Astrocyte of the cerebellum (primary cell): ENCODE results near the gene TMSB10.

ENCODE experiments used
- DNase-seq: peaks from one replicate; pipeline ENCODE4 v3.0.0-alpha.2; 2011; ENCODE audit warnings: low read depth
- H3K4me3 ChIP-seq: 2 replicates; pipeline ENCODE4 v1.5.1; 2011; ENCODE audit warnings: mild to moderate bottlenecking, low read depth, low read length, moderate library complexity
- in situ Hi-C: cut with HindIII; loops from 2 replicates; pipeline ENCODE4 v1.10.0; 2017; ENCODE audit warnings: low sequenced_read_pairs
- TF ChIP-seq, protein P1 (sequence below): IDR thresholded peaks from 2 replicates; pipeline ENCODE4 v1.5.1; 2012; ENCODE audit warnings: low read length, low read depth, moderate library complexity, mild to moderate bottlenecking; ENCODE audit errors: missing control alignments

Gene TMSB10

DNA sequence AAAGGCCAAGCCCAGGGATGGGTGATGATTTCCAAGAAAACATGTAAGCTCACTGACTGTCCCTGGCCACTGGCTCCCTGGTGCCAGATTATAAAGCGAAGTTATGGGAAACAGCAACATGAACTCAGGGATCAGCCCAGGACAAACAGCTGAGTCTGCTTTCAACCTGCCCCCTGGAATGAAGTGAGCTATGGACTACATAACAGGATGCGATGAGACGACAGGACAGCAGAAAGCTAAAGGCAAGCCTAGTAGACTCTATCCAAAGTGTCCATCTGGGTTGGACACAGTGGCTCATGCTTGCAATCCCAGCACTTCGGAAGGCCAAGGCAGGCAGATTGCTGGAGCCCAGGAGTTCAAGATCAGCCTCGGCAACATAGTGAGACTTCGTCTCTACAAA, 48.9 kb downstream of the TMSB10 start:
- in situ Hi-C loops, result no loop called here
- TF ChIP-seq, protein P1, sequence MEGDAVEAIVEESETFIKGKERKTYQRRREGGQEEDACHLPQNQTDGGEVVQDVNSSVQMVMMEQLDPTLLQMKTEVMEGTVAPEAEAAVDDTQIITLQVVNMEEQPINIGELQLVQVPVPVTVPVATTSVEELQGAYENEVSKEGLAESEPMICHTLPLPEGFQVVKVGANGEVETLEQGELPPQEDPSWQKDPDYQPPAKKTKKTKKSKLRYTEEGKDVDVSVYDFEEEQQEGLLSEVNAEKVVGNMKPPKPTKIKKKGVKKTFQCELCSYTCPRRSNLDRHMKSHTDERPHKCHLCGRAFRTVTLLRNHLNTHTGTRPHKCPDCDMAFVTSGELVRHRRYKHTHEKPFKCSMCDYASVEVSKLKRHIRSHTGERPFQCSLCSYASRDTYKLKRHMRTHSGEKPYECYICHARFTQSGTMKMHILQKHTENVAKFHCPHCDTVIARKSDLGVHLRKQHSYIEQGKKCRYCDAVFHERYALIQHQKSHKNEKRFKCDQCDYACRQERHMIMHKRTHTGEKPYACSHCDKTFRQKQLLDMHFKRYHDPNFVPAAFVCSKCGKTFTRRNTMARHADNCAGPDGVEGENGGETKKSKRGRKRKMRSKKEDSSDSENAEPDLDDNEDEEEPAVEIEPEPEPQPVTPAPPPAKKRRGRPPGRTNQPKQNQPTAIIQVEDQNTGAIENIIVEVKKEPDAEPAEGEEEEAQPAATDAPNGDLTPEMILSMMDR, result no peak

More for the DNA sequence above, 48.9 kb downstream of the TMSB10 start:
- no peak for DNase-seq
- no peak overlapping the region for H3K4me3 ChIP-seq
